GM12878 (cell line): ENCODE results near the gene ATP10D. TPM values are rescaled to one million over a fixed set of nuclear protein-coding genes. Genes with fewer than 3 reads are reported as not detected.

Experiments
- ATAC-seq: fragments of 200-7000 bp; cut with Tn5 transposase; 3 replicates; pipeline ENCODE4 v1.9.1; 2020; ENCODE audit warnings: mild to moderate bottlenecking, moderate library complexity
- BruUV-seq: library from RNA; stranded (reverse); fragments of 400-500 nt; replicated peaks from 2 replicates; lab custom pipeline; 2021; lab: Mats Ljungman, UMichigan
- CTCF ChIA-PET: fragments of 300-600 bp; sonication (Branson Sonifier 250); formaldehyde crosslinking; extraction: SDS; loops from one replicate; lab custom pipeline; 2021; ENCODE audit warnings: inconsistent platforms; lab: Yijun Ruan, JAX
- POLR2A ChIA-PET: fragments of 350-600 bp; formaldehyde crosslinking; extraction: SDS; loops from one replicate; lab custom pipeline; 2021; ENCODE audit warnings: inconsistent platforms; lab: Charles Lee
- RAD21 ChIA-PET: fragments of 300-600 bp; sonication (Branson Sonifier 250); formaldehyde crosslinking; loops from one replicate; lab custom pipeline; 2023; ENCODE audit warnings: antibody characterized with exemption; ENCODE audit not compliant: unreplicated experiment; lab: Charles Lee
- SMC1A ChIA-PET: fragments of 300-600 bp; sonication (Branson Sonifier 250); formaldehyde crosslinking; loops from one replicate; lab custom pipeline; 2023; ENCODE audit not compliant: unreplicated experiment, uncharacterized antibody; lab: Charles Lee
- DNase-seq: peaks from one replicate; pipeline ENCODE4 v3.0.0-alpha.2; 2011; ENCODE audit warnings: low read depth, low spot score
- FAIRE-seq: peaks from 3 replicates; lab custom pipeline; 2011; peaks lifted over from hg19 to GRCh38; lab: Jason Lieb, UNC
- H2AFZ ChIP-seq: 2 replicates; pipeline ENCODE4 v1.6.0; 2011; ENCODE audit warnings: low read depth, low read length, control low read depth; ENCODE audit not compliant: control insufficient read depth
- H3K27ac ChIP-seq: 2 replicates; pipeline ENCODE4 v1.5.1; 2011; ENCODE audit warnings: control low read depth; ENCODE audit not compliant: control insufficient read depth, insufficient read depth
- H3K27me3 ChIP-seq, 2 experiments: replicated peaks in 1 of 2; 2 replicates each; pipeline versions ENCODE4 v1.6.0 to v1.6.1; 2011; ENCODE audit warnings: low read length in 1 of 2; ENCODE audit not compliant: control insufficient read depth in 2 of 2, insufficient read depth in 2 of 2
- H3K36me3 ChIP-seq, 2 experiments: 2 replicates each; pipeline ENCODE4 v1.5.1; 2011; ENCODE audit warnings: low read length in 1 of 2; ENCODE audit not compliant: control insufficient read depth in 2 of 2, insufficient read depth in 2 of 2
- H3K4me1 ChIP-seq: 2 replicates; pipeline ENCODE4 v1.6.1; 2011; ENCODE audit warnings: mild to moderate bottlenecking, low read length, moderate library complexity, mixed read lengths; ENCODE audit not compliant: control insufficient read depth, insufficient read depth
- H3K4me2 ChIP-seq: 2 replicates; pipeline ENCODE4 v1.6.0; 2011; ENCODE audit warnings: control low read depth; ENCODE audit not compliant: control insufficient read depth, insufficient read depth
- H3K4me3 ChIP-seq: fragments of 200-600 bp; sonication (generic); 2 replicates; pipeline ENCODE4 v1.5.1; 2016
- H3K79me2 ChIP-seq: 2 replicates; pipeline ENCODE4 v1.6.0; 2011; ENCODE audit warnings: low read length; ENCODE audit not compliant: control insufficient read depth, insufficient read depth
- H3K9ac ChIP-seq: 2 replicates; pipeline ENCODE4 v1.8.0; 2011; ENCODE audit warnings: low read length, control low read depth, mixed read lengths; ENCODE audit not compliant: control insufficient read depth, insufficient read depth
- H3K9me3 ChIP-seq: replicated peaks from 3 replicates; pipeline ENCODE4 v1.5.1; 2011; ENCODE audit warnings: mild to moderate bottlenecking, low read length; ENCODE audit not compliant: control insufficient read depth, insufficient read depth
- H4K20me1 ChIP-seq: 2 replicates; pipeline ENCODE4 v1.6.0; 2011; ENCODE audit not compliant: control insufficient read depth, insufficient read depth
- KLF5 ChIP-seq: fragments of 450-650 bp; IDR thresholded peaks from 2 replicates; pipeline ENCODE4 v1.6.1; 2014; ENCODE audit warnings: mild to moderate bottlenecking; ENCODE audit not compliant: partially characterized antibody
- SP1 ChIP-seq: IDR thresholded peaks from one replicate; pipeline ENCODE4 v1.6.1; 2011; ENCODE audit warnings: low read depth, low read length
- WGBS: methylation state at CpG from one replicate; pipeline ENCODE4 v1.1.6; 2016; ENCODE audit warnings: low lambda C conversion rate; ENCODE audit not compliant: insufficient replicate concordance, insufficient coverage; ENCODE audit errors: missing lambda C conversion rate; 5-methylcytosine and 5-hydroxymethylcytosine counted together
- in situ Hi-C: fragments of 300-500 bp; cut with MboI; formaldehyde crosslinking; loops from 9 replicates; pipeline ENCODE4 v1.14.3; 2018; ENCODE audit warnings: mixed read lengths
- intact Hi-C: fragments of 100-400 bp; cut with micrococcal nuclease; formaldehyde crosslinking; loops from one replicate; pipeline ENCODE4 v1.14.2; 2022; ENCODE audit not compliant: unreplicated experiment
- polyA plus RNA-seq, 11 experiments: library from polyadenylated mRNA; depleted of rRNA in 4 of 11; unstranded in 6 of 11; stranded (reverse) in 5 of 11; fragments of >200 nt; fragmentation: Nextera tagmentation in 4 of 11; fragmentation: Illumina TruSeq in 1 of 11; extraction: Ambion mirVana in 4 of 11; extraction: Trizol in 1 of 11; gene quantifications; 1 replicate in 1 of 11; 2 replicates in 10 of 11; pipeline versions ENCODE4 v1.2.1 to v1.2.3, GENCODE V29; 2011 to 2016; ENCODE audit warnings: inconsistent platforms in 2 of 11, missing spikeins in 2 of 11, low read depth in 1 of 11
- total RNA-seq, 4 experiments: library from RNA; depleted of rRNA in 3 of 4; stranded (reverse); fragments of >200 nt in 3 of 4; fragmentation: Illumina TruSeq in 1 of 4; extraction: Trizol in 1 of 4; gene quantifications; 2 replicates each; pipeline versions ENCODE4 v1.2.1 to v1.2.3, GENCODE V29; 2013 to 2021
- TF ChIP-seq, protein P1 (sequence below): IDR thresholded peaks from 2 replicates; pipeline ENCODE4 v1.6.1; 2012; ENCODE audit warnings: low read depth, low read length, improper control_type of control experiment
- TF ChIP-seq, protein P2 (sequence below): IDR thresholded peaks from 2 replicates; pipeline ENCODE4 v1.6.1; 2011; ENCODE audit warnings: borderline replicate concordance, low read depth, mild to moderate bottlenecking, moderate library complexity, mixed read lengths, low read length; ENCODE audit not compliant: insufficient read depth; ENCODE audit errors: extremely low read length
- TF ChIP-seq, protein P3 (sequence below): IDR thresholded peaks from 2 replicates; pipeline ENCODE4 v1.6.1; 2012; ENCODE audit warnings: mild to moderate bottlenecking, low read depth, low read length

ATP10D gene
- total and polyA plus RNA-seq, 10 of the 15 experiments (the other 5 are each of a cell fraction or from before 2014, with no cell fraction given): 10.2 to 50.3 (median 19.1) TPM

DNA sequence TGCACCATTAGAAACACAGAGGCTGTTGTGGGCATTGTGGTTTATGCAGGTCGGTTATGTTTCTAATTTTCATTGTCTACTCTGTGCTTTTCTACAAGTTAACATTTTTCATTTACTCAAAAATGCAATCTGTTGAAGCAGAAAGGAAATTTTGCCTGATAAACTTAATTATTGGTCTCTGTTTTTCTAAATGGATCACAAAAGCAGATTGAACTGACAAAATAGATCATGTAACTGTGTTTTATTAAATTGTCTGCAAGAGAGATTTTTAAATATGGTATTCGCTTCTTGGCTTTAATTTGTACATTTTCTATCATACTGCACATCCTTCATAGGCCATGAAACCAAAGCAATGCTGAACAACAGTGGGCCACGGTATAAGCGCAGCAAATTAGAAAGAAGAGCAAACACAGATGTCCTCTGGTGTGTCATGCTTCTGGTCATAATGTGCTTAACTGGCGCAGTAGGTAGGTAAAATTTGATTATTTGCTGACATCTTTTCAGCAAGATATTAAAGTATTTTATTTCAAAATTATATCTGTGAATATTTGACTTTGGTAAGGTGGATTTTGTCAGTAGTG lies 50.6 kb downstream of the ATP10D start:
- no peak overlapping the region for H3K4me3 ChIP-seq
- no peak overlapping the region for H3K27ac ChIP-seq
- intact Hi-C loops: no loop called here
- ChIA-PET SMC1A (interaction anchor here (5.2 kb wide), 1 partner anchor 15 kb away, joined by 72 read pairs; no protein-coding TSS in a partner anchor), RAD21 (no interaction called here), CTCF (no interaction called here), POLR2A (no interaction called here)
- FAIRE-seq (no peak), DNase-seq (no peak), ATAC-seq (no peak)
- H3K4me2 ChIP-seq: no peak overlapping the region
- TF ChIP-seq SP1 (no peak), KLF5 (no peak)
- TF ChIP-seq, protein P1, sequence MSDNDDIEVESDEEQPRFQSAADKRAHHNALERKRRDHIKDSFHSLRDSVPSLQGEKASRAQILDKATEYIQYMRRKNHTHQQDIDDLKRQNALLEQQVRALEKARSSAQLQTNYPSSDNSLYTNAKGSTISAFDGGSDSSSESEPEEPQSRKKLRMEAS: no peak
- TF ChIP-seq, protein P2, sequence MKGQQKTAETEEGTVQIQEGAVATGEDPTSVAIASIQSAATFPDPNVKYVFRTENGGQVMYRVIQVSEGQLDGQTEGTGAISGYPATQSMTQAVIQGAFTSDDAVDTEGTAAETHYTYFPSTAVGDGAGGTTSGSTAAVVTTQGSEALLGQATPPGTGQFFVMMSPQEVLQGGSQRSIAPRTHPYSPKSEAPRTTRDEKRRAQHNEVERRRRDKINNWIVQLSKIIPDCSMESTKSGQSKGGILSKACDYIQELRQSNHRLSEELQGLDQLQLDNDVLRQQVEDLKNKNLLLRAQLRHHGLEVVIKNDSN: no peak
- TF ChIP-seq, protein P3, sequence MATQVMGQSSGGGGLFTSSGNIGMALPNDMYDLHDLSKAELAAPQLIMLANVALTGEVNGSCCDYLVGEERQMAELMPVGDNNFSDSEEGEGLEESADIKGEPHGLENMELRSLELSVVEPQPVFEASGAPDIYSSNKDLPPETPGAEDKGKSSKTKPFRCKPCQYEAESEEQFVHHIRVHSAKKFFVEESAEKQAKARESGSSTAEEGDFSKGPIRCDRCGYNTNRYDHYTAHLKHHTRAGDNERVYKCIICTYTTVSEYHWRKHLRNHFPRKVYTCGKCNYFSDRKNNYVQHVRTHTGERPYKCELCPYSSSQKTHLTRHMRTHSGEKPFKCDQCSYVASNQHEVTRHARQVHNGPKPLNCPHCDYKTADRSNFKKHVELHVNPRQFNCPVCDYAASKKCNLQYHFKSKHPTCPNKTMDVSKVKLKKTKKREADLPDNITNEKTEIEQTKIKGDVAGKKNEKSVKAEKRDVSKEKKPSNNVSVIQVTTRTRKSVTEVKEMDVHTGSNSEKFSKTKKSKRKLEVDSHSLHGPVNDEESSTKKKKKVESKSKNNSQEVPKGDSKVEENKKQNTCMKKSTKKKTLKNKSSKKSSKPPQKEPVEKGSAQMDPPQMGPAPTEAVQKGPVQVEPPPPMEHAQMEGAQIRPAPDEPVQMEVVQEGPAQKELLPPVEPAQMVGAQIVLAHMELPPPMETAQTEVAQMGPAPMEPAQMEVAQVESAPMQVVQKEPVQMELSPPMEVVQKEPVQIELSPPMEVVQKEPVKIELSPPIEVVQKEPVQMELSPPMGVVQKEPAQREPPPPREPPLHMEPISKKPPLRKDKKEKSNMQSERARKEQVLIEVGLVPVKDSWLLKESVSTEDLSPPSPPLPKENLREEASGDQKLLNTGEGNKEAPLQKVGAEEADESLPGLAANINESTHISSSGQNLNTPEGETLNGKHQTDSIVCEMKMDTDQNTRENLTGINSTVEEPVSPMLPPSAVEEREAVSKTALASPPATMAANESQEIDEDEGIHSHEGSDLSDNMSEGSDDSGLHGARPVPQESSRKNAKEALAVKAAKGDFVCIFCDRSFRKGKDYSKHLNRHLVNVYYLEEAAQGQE: no peak
- H3K36me3 ChIP-seq: peaks cover 4 to 24% of the 10 kb centered on the region in 2 experiments
- BruUV-seq: no TSS peak
- 88% methylated on average over 5 of the region's 5 CpGs for WGBS
- peaks cover 13% of the 10 kb centered on the region for H3K4me1 ChIP-seq
- H4K20me1 ChIP-seq: no peaks in the 10 kb centered on the region
- H3K27me3 ChIP-seq: no peaks in the 10 kb centered on the region
- no peak overlapping the region for H3K9ac ChIP-seq
- no peak overlapping the region for H2AFZ ChIP-seq
- no peaks in the 10 kb centered on the region; the same call in 1 of the 2 replicates for H3K79me2 ChIP-seq
- peaks cover 5% of the 10 kb centered on the region; the same call in 2 of the 3 replicates for H3K9me3 ChIP-seq
- in situ Hi-C loops: no loop called here
